Mesenteric fat pad (tissue), 1 donor: ENCODE results near the gene ZSCAN21. TPM values are rescaled to one million over a fixed set of nuclear protein-coding genes. Genes with fewer than 3 reads are reported as not detected.
"Not testable (repeated sequence)": the region's sequence is repeated elsewhere in the genome, so short reads cannot be mapped to it uniquely, and the experiment has no call there.

Experiments used
- DNase-seq: peaks from one replicate; pipeline ENCODE4 v3.0.0-alpha.2; 2020; ENCODE audit warnings: low spot score
- long read RNA-seq: library from polyadenylated mRNA; unstranded; transcript quantifications from one replicate; pipeline ENCODE4 v2.0.0, GENCODE V29; 2020
- total RNA-seq: library from RNA; stranded (reverse); fragmentation: NEBNext Ultra II Directional; extraction: Animal tissue kit (Norgen Biotek cat#: 25700); gene quantifications from one replicate; pipeline ENCODE4 v1.2.1, GENCODE V29; 2021
- donor health status: DM: yes; HTN: yes; CAD: no.

ZSCAN21 gene
- 10.2 TPM for total RNA-seq
- long read RNA-seq, transcript ZSCAN21-201 (4 exons, 2,005 nt), result major isoform, 22 of 53 reads
- long read RNA-seq, partial matches to known transcripts, result 4 of 53 reads
- long read RNA-seq, other reads (novel, unspliced or antisense), result 27 of 53 reads

DNA sequence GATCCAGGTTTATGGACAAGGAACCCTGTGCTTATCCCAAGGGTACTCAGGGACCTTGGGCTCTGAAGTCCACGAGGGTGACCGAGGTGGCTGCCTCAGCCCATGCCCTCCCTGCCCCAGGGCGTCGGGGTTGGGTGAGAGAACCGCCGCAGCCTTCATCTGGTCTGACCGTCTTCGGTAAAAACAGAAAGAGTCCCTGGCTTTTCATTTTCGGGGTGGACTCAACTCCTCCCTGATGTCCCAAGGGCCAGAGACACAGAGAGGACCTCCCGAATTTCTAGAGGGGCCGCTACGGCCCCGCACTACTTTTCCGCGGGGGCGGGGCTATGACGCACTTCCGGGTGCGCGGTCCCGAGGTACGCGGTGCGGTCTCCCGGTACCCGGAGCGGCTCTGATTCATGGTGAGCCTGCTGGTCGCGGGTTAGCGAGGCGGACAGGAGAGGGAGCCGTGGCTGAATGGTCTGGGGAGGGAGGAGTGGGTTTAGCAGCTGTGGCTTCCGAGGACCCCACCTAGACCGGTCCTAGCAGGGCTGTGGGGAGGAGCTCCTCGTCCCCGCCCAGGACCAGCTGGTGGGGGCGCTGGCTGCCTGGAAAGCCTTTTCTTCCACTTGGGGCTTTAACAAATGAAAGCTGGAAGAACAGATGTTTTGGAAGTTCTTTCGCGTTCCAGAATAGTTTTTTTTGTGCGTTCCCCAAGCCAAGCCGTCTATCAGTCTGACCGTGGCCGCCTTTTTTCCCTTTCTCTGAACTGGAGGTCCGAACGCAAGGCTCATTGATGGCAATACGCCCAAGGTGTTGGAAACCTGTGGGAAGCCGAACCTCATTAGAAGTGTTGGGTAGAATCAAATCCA, at the start of gene ZSCAN21:
ZSCAN21 (plus strand) TSS at position 334 of the 851 bp plus-strand sequence. CDS start 7,233 bp downstream, outside the sequence.
- DNase-seq, result peak; percentile 97

DNA sequence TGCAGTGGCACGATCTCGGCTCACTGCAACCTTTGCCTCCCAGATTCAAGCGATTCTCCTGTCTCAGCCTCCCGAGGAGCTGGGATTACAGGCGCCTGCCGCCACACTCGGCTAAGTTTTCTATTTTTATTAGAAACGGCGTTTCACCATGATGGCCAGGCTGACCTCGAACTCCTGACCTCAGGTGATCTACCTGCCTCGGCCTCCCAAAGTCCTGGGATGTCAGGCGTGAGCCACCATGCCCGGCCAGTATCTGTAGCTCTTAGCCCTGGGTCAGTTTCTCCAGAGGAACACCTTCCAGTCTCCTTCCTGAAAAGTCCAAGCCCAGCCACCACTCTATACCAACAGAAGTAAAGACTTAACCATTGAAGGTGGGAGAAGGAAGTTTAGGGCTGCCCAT, 49.3 kb upstream of the ZSCAN21 start:
- no peak for DNase-seq

DNA sequence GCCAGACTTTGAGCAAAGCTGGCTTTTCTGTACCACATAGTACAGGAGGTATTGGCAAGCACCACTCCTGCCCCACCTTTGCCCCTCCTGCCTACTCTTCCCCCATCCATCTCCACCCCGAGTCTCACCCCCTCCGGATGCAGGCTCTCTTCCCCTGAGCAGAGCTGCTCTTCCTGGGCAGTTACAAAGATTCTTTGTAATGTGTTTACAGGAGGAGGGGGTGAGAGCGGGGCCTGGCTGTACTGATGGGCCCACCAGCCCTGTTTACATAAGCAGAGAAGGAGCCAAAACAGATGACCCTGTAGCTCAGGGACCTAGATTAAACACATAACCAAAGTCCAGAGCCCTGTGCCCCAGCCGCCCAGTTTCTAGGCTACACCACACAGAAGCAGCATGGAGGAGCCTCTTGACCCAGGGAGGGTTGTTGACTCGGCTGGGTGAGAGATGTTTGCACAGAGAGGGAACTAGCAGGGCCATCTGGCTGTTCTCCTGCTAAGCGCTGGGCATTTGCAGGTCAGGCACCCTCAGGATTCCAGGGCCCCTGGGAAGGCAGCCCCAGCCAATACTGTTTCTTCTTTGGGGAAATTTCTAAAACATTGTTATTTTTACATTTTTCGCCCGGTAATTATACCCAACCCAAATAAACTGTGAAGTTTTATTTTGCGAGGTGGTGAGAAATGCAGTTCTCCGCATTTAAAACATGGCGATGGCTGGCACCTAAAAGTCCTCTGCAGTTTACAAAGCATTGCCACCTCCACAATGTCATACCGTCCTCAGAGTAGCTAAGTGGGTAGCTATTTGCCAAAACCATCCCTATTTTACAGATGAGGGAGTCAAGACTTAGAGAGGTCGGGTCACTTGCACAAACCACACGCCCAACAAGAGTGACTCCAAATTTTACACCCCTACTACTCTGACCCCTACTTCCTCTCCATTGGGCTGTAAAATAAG, 45.6 kb upstream of the ZSCAN21 start:
- DNase-seq, result no peak

DNA sequence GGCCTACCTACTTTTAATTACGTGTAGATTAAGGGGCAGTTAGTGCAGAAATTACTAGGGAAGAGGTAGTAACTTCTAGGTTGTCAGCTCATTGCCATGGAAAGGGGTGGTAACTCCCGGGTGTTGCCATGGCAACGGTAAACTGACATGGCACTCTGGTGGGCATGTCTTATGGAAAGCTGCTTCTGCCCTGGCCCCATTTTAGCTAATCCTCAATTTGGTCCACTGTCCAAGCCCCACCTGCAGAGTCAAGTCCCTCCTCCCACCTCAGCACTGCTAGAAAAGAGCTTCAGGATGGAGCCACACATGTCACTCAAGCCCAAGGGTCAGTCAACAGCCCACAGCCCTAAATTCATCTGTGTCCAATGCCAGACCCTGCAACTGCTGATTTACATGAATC, 41.7 kb upstream of the ZSCAN21 start:
- DNase-seq, result no peak

DNA sequence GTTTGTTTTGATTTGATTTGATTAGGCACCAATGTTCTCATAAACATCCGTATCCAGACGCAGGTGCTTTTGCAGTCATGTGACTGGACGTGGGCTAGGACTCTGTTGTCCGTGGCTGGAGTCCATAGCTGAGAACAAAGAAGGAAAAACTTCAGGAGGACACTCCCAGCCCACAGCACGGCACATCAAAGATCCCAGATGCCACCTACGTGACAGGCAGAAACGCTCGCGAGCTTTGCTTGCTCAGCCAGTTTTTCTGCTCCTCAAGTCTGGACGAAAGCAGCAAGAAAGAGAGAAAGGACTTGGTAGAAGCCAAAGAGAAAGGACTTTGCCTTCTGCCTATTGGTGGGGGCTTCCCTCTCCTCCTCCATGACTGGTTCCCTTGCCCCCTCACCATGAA, 41.0 kb upstream of the ZSCAN21 start:
- DNase-seq, result no peak

DNA sequence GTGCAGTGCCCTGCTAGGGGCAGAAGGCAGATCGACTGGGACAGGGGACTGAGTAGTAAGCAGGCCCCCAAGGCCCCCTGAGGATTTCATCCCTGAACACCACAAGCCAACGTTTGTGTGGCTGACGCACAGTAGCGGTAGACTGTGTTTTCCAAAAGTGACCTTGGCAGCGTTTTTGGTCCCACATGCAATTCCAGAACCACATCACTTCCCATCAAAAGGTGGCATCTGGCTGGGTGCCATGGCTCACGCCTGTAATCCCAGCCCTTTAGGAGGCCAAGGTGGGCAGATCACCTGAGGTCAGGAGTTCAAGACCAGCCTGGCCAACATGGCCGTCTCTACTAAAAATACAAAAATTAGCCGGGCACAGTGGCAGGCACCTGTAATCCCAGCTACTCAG, 39.6 kb upstream of the ZSCAN21 start:
- not testable (repeated sequence) for DNase-seq

DNA sequence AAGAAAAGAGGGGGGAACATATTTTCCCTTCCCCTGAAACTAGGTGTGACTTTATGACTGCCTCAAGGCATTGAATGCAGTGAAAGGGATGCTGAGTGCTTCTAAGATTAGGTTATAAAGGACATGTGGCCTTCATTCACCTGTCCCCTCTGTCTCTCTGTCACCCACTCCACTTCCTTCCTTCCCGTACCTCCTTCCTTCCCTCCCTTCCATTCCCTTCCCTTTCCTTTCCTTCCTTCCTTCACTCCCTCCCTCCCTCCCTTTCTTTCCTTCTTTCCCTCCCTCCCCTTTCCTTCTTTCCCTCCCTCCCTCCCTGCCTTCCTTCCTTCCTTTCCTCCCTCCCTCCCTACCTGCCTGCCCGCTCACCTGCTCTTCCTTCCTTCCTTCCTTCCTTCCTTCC, 38.7 kb upstream of the ZSCAN21 start:
- no peak for DNase-seq

DNA sequence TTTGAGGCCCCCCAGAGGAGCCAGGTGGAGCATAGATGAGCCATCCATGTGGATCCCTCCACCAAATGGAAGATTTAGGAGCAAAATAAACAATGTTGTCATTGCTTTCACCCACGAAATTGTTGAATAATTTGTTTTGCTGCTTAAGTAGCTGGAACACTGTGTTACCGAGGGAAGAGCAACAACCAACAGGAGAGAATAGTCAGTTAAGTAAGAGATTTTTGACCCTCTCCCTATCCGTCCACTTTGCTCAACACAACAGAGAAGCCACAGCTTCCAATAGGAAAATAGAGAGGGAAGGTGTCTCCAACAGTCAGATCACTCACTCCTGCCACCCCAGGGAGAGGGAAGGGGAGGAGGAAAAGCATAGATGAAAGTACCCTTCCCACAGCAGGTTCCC, 38.1 kb upstream of the ZSCAN21 start:
- no peak for DNase-seq

DNA sequence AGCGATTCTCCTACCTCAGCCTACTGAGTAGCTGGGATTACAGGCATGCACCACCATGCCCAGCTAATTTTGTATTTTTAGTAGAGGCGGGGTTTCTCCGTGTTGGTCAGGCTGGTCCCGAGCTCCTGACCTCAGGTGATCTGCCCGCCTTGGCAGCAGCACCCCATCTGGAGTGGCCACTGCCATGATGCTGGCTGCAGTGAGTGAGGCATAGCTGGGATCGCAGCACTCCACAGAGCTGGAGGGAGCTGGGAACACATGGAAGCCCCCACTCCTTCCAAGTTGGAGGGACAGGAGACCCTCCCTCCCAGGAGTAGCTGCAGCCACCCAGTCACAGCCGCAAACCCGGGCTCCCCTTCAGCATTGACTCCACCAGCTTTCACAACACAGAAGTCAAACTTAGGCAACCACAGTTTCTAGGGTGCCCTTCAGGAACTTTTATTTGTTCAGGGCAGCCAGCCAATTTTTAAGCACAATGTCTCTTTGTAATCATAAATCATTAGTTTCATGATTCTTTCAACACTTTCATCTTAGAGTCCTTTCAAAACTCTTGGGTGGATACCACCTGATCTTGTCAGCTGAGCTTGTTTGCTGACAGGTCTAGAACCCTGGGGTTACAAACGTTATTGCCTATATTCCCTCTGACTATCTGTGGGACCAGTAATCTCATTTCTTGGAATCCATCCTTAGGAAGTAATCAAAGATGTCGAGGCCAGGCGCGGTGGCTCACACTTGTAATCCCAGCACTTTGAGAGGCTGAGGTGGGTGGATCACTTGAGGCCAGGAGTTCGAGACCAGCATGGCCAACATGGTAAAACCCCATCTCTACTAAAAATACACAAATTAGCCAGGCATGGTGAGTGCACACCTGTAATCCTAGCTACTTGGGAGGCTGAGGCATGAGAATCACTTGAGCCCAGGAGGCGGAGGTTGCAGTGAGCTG, 36.9 kb upstream of the ZSCAN21 start:
- not testable (repeated sequence) for DNase-seq

DNA sequence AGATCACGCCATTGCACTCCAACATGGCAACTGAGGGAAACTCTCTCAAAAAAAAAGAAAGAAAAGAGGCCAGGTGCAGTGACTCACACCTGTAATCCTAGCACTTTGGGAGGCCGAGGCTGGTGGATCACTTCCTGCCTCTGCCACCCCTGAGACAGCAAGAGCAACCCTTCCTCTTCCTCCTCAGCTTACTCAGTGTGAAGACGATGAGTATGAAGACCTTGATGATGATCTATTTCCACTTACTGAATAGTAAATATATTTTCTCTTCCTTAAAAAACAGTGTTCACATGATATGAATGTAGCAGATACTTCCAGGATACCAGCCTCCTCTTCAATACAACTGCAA, 36.3 kb upstream of the ZSCAN21 start:
- no peak for DNase-seq

DNA sequence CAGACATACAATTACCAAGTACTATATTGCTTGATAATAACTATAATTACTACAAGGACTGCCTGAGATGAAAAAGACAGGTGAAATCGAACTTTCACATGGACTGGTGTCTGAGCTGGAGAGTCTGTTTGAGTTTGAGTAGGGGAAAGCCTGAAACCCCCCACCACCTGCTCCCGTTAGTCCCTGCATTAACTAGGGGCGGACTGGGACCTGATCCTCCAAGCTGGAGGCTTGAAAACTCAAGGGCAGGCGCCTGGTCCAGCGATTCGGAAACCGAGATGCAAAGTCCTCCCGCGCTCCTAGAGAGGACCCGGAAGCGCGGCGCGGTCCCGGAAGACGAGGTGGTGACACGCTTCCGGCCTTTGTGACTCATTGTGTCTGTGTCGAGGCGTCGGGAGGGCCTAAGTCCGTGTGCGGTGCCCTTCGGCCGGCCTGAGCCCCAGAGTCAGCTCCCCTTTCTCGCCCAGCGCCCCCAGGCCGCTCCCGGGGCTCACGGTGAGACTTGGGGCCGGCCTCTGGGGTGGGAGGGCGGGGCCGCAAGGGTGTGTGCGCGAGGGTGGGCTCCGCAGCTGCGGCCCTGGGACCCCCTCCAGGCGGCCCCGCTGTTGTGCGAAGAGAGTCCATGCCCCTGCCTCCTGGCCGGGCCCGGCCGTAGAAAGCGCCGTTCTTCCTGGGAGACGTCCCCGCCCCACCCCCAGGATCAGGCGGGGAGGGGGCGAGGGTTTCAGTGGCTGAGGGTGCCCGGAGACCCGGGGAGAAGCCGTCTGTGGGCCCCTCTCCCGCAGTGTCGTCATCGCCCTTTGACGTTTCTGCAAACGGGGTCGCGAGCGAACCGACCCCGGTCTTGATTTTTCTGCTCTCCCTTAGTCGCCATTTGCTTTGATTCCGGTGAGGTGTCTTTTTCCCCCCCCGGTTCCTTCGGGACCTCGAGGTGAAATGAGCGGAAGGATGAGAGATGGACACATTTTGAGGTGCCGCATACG, 34.1 kb upstream of the ZSCAN21 start, which contains the start of gene ZKSCAN1:
ZKSCAN1 (plus strand) TSS at position 365 of the 983 bp plus-strand sequence. CDS start 7,911 bp downstream, outside the sequence.
- peak; percentile 96 for DNase-seq

DNA sequence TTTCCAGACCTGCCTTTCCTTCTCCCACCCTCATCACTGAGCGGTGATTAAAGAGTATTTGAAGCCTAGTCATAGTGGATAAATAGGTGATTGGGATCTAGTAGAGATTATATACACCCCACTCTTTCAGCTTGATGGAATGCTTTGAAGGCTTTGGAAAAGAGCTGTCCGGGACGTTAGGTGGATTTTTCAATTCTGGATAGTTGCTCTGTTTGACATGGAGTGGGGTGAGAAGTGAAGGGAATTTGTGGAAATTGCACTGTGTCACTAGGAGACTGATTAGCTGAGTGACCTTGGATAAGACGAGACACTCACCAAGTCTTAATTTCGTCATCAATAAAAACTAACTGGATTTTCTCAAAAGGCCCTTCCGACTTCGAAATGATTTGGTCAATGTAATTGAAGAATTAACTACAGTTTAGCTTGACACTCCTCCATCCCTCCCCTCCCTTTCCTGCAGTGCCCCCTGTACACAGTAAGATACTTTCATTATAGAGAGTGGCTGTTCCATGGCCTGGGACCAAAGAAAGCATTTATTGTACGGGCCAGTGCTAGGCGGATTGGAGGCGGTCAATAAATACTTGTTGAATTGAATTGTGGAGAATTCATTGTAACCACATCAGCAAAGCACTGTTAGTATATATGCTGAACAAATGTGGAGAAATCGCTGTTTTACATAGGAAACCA, 33.2 kb upstream of the ZSCAN21 start:
- DNase-seq, result no peak

DNA sequence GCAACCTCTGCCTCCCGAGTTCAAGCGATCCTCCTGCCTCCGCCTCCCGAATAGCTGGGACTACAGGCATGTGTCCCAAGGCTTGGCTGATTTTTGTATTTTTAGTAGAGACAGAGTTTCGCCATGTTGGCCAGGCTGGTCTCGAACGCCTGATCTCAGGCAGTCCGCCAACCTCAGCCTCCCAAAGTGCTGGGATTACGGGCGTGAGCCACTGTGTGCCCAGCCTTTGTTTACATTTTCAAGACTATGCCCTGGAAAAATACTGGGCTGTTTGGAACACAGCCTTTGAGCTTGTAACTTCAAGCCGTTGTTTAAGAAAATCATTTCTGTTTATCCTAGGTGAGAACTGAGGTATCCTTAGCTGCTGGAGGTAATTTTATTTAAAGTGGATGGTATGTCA, 32.3 kb upstream of the ZSCAN21 start:
- peak; percentile 47 for DNase-seq

DNA sequence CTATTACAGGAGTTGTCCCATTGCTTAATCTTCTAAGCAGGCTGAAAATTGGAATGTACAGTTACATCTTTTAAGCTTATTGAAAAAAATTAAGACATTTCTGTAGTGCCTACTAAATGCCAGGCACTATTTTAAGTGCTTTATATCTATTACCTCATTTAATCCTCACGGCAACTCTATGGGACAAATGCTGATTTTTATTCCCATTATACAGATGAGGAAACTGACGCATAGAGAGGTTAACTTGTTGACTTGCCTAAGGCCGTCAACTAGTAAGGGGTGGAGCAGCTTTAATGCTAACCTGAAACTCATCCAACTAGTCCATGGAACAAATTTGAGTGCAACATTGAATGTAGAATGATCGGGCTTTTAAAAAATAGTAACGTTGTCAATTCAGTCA, 31.7 kb upstream of the ZSCAN21 start:
- DNase-seq, result no peak

DNA sequence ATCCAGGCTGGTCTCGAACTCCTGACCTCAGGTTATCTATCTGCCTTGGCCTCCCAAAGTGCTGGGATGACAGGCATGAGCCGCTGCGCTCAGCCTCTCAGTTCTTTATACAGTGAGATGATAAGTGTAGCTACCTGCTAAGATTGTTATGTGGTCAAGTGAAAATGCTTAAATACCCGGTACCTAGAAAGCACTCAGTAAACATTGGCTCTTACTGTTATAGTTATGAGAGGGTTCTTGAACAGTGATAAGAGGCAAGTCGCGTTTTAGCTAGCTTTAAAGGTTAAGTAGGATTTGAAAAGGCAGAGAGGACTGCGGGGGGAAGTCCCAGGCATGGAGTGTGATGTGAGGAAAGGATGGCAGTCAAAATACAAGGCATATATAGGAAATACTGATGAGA, 29.7 kb upstream of the ZSCAN21 start:
- peak; percentile 11 for DNase-seq

DNA sequence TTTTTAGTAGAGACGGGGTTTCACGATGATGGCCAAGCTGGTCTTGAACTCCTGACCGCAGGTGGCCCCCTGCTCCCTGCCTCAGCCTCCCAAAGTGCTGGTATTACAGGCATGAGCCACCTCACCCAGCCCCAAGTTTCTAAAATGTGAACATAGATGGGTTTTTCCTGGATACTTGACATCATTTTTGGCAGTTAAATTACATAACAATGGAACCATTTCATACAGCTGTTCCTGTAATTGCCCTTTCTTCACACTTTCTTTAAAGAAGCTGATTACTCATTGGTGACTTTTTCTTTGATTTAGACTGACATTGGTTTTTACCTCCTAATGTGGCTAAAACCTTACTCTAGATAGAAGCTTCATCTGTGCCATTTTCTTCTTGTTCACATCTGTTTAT, 28.3 kb upstream of the ZSCAN21 start:
- peak; percentile 16 for DNase-seq

DNA sequence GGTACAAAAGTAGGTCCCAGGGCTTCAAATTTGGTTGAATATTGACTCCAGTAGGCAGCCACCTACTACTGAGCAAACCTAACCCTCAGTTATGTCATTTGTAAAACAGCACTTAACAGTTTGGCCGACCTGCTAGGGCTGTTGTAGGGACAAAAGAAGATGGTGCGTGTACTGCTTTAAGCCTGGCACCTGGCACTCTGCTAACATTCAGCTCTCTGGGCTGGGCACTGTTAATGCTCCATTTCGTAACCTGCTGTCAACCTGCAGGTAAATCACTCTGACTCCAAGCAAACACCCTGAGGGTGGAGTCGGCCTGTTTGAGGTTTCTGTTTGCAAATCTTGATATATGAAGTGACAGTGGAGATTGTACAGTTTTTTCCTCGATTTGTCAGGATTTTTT, 27.0 kb upstream of the ZSCAN21 start:
- DNase-seq, result no peak

DNA sequence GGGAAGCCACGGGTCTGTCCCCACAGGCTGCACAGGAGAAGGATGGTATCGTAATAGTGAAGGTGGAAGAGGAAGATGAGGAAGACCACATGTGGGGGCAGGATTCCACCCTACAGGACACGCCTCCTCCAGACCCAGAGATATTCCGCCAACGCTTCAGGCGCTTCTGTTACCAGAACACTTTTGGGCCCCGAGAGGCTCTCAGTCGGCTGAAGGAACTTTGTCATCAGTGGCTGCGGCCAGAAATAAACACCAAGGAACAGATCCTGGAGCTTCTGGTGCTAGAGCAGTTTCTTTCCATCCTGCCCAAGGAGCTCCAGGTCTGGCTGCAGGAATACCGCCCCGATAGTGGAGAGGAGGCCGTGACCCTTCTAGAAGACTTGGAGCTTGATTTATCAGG, 26.0 kb upstream of the ZSCAN21 start:
- peak; percentile 49 for DNase-seq
